Adrenal gland (tissue), 12 donors: Measurements from ENCODE around the gene PPFIA2. TPM values are rescaled to one million over a fixed set of nuclear protein-coding genes. Genes with fewer than 3 reads are reported as not detected.

Experiments used
- DNase-seq, 7 donors: peaks; one replicate each; pipeline ENCODE4 v3.0.0-alpha.2; 2019 to 2020
- H3K27ac ChIP-seq, 5 donors: fragments of 200-600 bp; sonication (generic) in 4 of 5; 1 replicate in 3 of 5; 2 replicates in 2 of 5; pipeline versions ENCODE4 v1.5.1 to v1.8.0; 2016 to 2020; ENCODE audit warnings: mild to moderate bottlenecking in 1 of 5
- H3K27me3 ChIP-seq: fragments of 200-600 bp; 2 replicates; pipeline ENCODE4 v1.8.0; 2021
- H3K36me3 ChIP-seq, 2 donors: fragments of 200-600 bp; replicated peaks in 1 of 2; 1 replicate in 1 of 2; 2 replicates in 1 of 2; pipeline versions ENCODE4 v1.5.1 to v1.8.0; 2018 to 2022
- H3K4me1 ChIP-seq, 2 donors: fragments of 200-600 bp; replicated peaks in 1 of 2; 1 replicate in 1 of 2; 2 replicates in 1 of 2; pipeline versions ENCODE4 v1.5.1 to v1.8.0; 2018 to 2021
- H3K4me3 ChIP-seq, 4 donors: fragments of 200-600 bp; sonication (generic) in 3 of 4; one replicate each; pipeline ENCODE4 v1.5.1; 2016 to 2018
- H3K9me3 ChIP-seq, 3 donors: fragments of 200-600 bp; sonication (generic) in 1 of 3; replicated peaks in 1 of 3; 1 replicate in 2 of 3; 2 replicates in 1 of 3; pipeline versions ENCODE4 v1.5.1 to v1.8.0; 2016 to 2021
- CTCF ChIP-seq, 6 experiments: fragments of 450-650 bp in 4 of 6; fragments of 200-600 bp in 2 of 6; sonication (generic) in 1 of 6; IDR thresholded peaks; 1 replicate in 5 of 6; 2 replicates in 1 of 6; pipeline versions ENCODE4 v1.5.1 to v1.8.0; 2016 to 2021; ENCODE audit warnings: antibody characterized with exemption in 6 of 6, mild to moderate bottlenecking in 2 of 6, moderate library complexity in 1 of 6
- POLR2A ChIP-seq, 2 donors: fragments of 450-650 bp; IDR thresholded peaks; one replicate each; pipeline ENCODE4 v1.6.1; 2017; ENCODE audit warnings: antibody characterized with exemption in 2 of 2, mild to moderate bottlenecking in 2 of 2, moderate library complexity in 1 of 2
- WGBS, 4 donors: extraction: QIAGEN DNeasy Blood & Tissue Kit in 2 of 4; methylation state at CpG; one replicate each; pipeline versions ENCODE4 v1.1.5 to v1.1.7; 2013 to 2017; 5-methylcytosine and 5-hydroxymethylcytosine counted together
- intact Hi-C, 2 donors: fragments of 100-400 bp; cut with DNase I; formaldehyde crosslinking; loops; one replicate each; pipeline versions ENCODE4 v1.14.1 to v1.15.0; 2022 to 2023
- polyA plus RNA-seq, 3 donors: library from polyadenylated mRNA; stranded (reverse); fragments of 200-250 nt in 2 of 3; fragments of 350-450 nt in 1 of 3; fragmentation: Illumina TruSeq in 1 of 3; extraction: RNeasy Lipid Tissue Mini Kit (QIAGEN cat#74804) in 1 of 3; gene quantifications; one replicate each; pipeline ENCODE4 v1.2.3, GENCODE V29; 2013 to 2014
- total RNA-seq, 9 donors: library from RNA; depleted of rRNA in 4 of 9; stranded (reverse); fragments of >200 nt in 4 of 9; fragments of 120-200 nt in 1 of 9; fragmentation: NEBNext Ultra II Directional in 1 of 9; extraction: Animal tissue kit (Norgen Biotek cat#: 25700) in 1 of 9; gene quantifications; one replicate each; pipeline versions ENCODE4 v1.1.0 to v1.2.4, GENCODE V29; 2013 to 2023
- donor health status: healthy with polysubstance abuse.
- donor health status: Bipolar disorder and iron deficiency.
- donor health status: DM: yes; HTN: yes; CAD: no.
- donor health status: DM: no; HTN: no; CAD: no.
- donor health status: DM: no; HTN: no; CAD: no.
- donor health status: DM: yes; HTN: yes; CAD: no.

PPFIA2 gene
- total and polyA plus RNA-seq, 12 donors, result 0.35 to 16.4 (median 2.4) TPM

- intact Hi-C loops, result no loop called here
- Histone ChIP-seq H3K4me1 (no peaks in the 10 kb centered on the region), H3K36me3 (no peaks in the 10 kb centered on the region), H3K27me3 (no peaks in the 10 kb centered on the region), H3K4me3 (no peak overlapping the region), H3K9me3 (no peaks in the 10 kb centered on the region), H3K27ac (no peak overlapping the region)
- 81 to 96% (median 89%) methylated on average over 2 of the region's 2 CpGs for WGBS, 4 donors
- DNase-seq, result no peak
- TF ChIP-seq CTCF (IDR thresholded peaks at IDR 0.05) (no peak), POLR2A (IDR thresholded peaks at IDR 0.05) (no peak)
These were observed 496.1 kb downstream of the PPFIA2 start for GRCh38 chr12:81263072-81263471.

GRCh38 chr12:81261508-81262207 lies 497.5 kb downstream of the PPFIA2 start:
- Histone ChIP-seq H3K4me1 (peaks cover 0 to 9% of the 10 kb centered on the region in 2 donors), H3K27ac (no peak overlapping the region), H3K4me3 (no peak overlapping the region), H3K36me3 (no peaks in the 10 kb centered on the region), H3K9me3 (no peaks in the 10 kb centered on the region), H3K27me3 (no peaks in the 10 kb centered on the region)
- WGBS, 4 donors, result 70 to 93% (median 87%) methylated on average over 4 of the region's 4 CpGs
- no peak for TF ChIP-seq POLR2A (IDR thresholded peaks at IDR 0.05)
- TF ChIP-seq CTCF (IDR thresholded peaks at IDR 0.05), result no peak
- DNase-seq, result no peak
- intact Hi-C loops, result no loop called here

- H3K4me3 ChIP-seq, result no peak overlapping the region
- H3K9me3 ChIP-seq, result no peaks in the 10 kb centered on the region
- intact Hi-C loops, result loop anchor here in 1 of 2 donors (5.0 kb wide), 1 partner anchor 422 kb away; no protein-coding TSS in a partner anchor
- no peaks in the 10 kb centered on the region for H3K27me3 ChIP-seq
- H3K27ac ChIP-seq, result no peak overlapping the region
- TF ChIP-seq CTCF (IDR thresholded peaks at IDR 0.05) (no peak), POLR2A (IDR thresholded peaks at IDR 0.05) (no peak)
- WGBS, 4 donors, result 70 to 87% (median 83%) methylated on average over 4 of the region's 4 CpGs
- H3K4me1 ChIP-seq, result peaks cover 0 to 9% of the 10 kb centered on the region in 2 donors
- no peak for DNase-seq
- H3K36me3 ChIP-seq, result no peaks in the 10 kb centered on the region
These were observed 499.8 kb downstream of the PPFIA2 start for GRCh38 chr12:81259360-81259759.

GRCh38 chr12:81257947-81258551 lies 501.1 kb downstream of the PPFIA2 start:
- Histone ChIP-seq H3K4me3 (no peak overlapping the region), H3K27ac (no peak overlapping the region), H3K4me1 (peaks cover 0 to 9% of the 10 kb centered on the region in 2 donors), H3K9me3 (no peaks in the 10 kb centered on the region), H3K27me3 (no peaks in the 10 kb centered on the region), H3K36me3 (no peaks in the 10 kb centered on the region)
- intact Hi-C loops, result loop anchor here in 1 of 2 donors (5.0 kb wide), 1 partner anchor 421 kb away; no protein-coding TSS in a partner anchor
- WGBS, 4 donors, result 45 to 50% (median 48%) methylated on average over 4 of the region's 4 CpGs
- TF ChIP-seq POLR2A (IDR thresholded peaks at IDR 0.05) (no peak), CTCF (IDR thresholded peaks at IDR 0.05) (peak; percentile 30 to 73 (median 54))
- DNase-seq, result peak in 1 of 7 donors; percentile 26
